NCI-H128 (cell line): ENCODE results near the gene REV1.

ENCODE experiments used
- DNase-seq: peaks from one replicate; lab custom pipeline; 2025; ENCODE audit not compliant: unreplicated experiment; lab: John Stamatoyannopoulos, UW

The REV1 gene

GRCh38 chr2:99451280-99451679 is 38.5 kb downstream of the REV1 start:
- DNase-seq, result peak; percentile 38

GRCh38 chr2:99450199-99450598 is 39.6 kb downstream of the REV1 start:
- no peak for DNase-seq

GRCh38 chr2:99448556-99448955 is 41.3 kb downstream of the REV1 start:
- DNase-seq, result no peak

GRCh38 chr2:99445065-99445464 is 44.8 kb downstream of the REV1 start:
- DNase-seq, result no peak

- no peak for DNase-seq
Measured at GRCh38 chr2:99444222-99444621, 45.6 kb downstream of the REV1 start.

- no peak for DNase-seq
Measured at GRCh38 chr2:99442837-99443236, 47.0 kb downstream of the REV1 start.

- DNase-seq, result no peak
Measured at GRCh38 chr2:99439971-99440505, 49.8 kb downstream of the REV1 start.

- no peak for DNase-seq
Measured at GRCh38 chr2:99436874-99437273, 52.9 kb downstream of the REV1 start.

- no peak for DNase-seq
Measured at GRCh38 chr2:99433340-99433739, 56.5 kb downstream of the REV1 start.

GRCh38 chr2:99431587-99432275 is 58.1 kb downstream of the REV1 start:
- DNase-seq, result no peak

- no peak for DNase-seq
Measured at GRCh38 chr2:99430614-99431291, 59.1 kb downstream of the REV1 start.

GRCh38 chr2:99425022-99425421 is 64.8 kb downstream of the REV1 start:
- DNase-seq, result no peak

- DNase-seq, result no peak
Measured at GRCh38 chr2:99424371-99424770, 65.4 kb downstream of the REV1 start.

GRCh38 chr2:99422599-99422998 is 67.2 kb downstream of the REV1 start:
- DNase-seq, result no peak

- no peak for DNase-seq
Measured at GRCh38 chr2:99421469-99421868, 68.3 kb downstream of the REV1 start.

- DNase-seq, result no peak
Measured at GRCh38 chr2:99420751-99421299, 69.0 kb downstream of the REV1 start.

GRCh38 chr2:99420031-99420430 is 69.8 kb downstream of the REV1 start:
- DNase-seq, result no peak

GRCh38 chr2:99417396-99417795 is 72.4 kb downstream of the REV1 start:
- no peak for DNase-seq

- no peak for DNase-seq
Measured at GRCh38 chr2:99414566-99414965, 75.3 kb downstream of the REV1 start.

- no peak for DNase-seq
Measured at GRCh38 chr2:99410276-99410675, 79.5 kb downstream of the REV1 start.

- DNase-seq, result no peak
Measured at GRCh38 chr2:99406137-99406536, 83.7 kb downstream of the REV1 start.
